ENCODE results near the gene ARL15.

GRCh38 chr5:54273715-54274114, 36.7 kb downstream of the ARL15 start:
- no peak for TF ChIP-seq CTCF (IDR thresholded peaks at IDR 0.05)
- no peak for TF ChIP-seq POLR2A (IDR thresholded peaks at IDR 0.05)
- TF ChIP-seq POLR2AphosphoS5 (IDR thresholded peaks at IDR 0.05): no peak

Data from breast epithelium (tissue), 3 donors.